A673 (cell line): ENCODE data around the gene STAT5B. TPM values are rescaled to one million over a fixed set of nuclear protein-coding genes. Genes with fewer than 3 reads are reported as not detected.
A peak's percentile ranks its signal among the peaks of the same experiment; 100 is the strongest.

Experiments
- Bru-seq: library from RNA; stranded (reverse); fragments of 400-500 nt; gene quantifications from one replicate; lab custom pipeline; 2021; lab: Mats Ljungman, UMichigan
- BruChase-seq, 2 experiments: library from RNA; stranded (reverse); fragments of 400-500 nt; gene quantifications; one replicate each; lab custom pipeline; 2021; lab: Mats Ljungman, UMichigan
- BruUV-seq: library from RNA; stranded (reverse); fragments of 400-500 nt; replicated peaks from 2 replicates; lab custom pipeline; 2021; lab: Mats Ljungman, UMichigan
- CTCF ChIA-PET: fragments of 300-600 bp; sonication (Branson Sonifier 250); formaldehyde crosslinking; loops from one replicate; lab custom pipeline; 2022; ENCODE audit warnings: antibody characterized with exemption; lab: Charles Lee
- POLR2A ChIA-PET: fragments of 300-600 bp; sonication (Branson Sonifier 250); formaldehyde crosslinking; loops from one replicate; lab custom pipeline; 2022; ENCODE audit warnings: antibody characterized with exemption; ENCODE audit not compliant: low non-redundant PET; lab: Charles Lee
- DNase-seq: peaks from one replicate; pipeline ENCODE4 v3.0.0-alpha.2; 2015; ENCODE audit warnings: low spot score
- H3K27ac ChIP-seq: fragments of 200-600 bp; sonication (generic); 2 replicates; pipeline ENCODE4 v1.5.1; 2016; ENCODE audit warnings: mixed run types, low read depth, mild to moderate bottlenecking, mixed read lengths, antibody characterized with exemption, low read length; ENCODE audit not compliant: poor library complexity, severe bottlenecking
- H3K27me3 ChIP-seq: fragments of 200-600 bp; sonication (generic); replicated peaks from 2 replicates; pipeline ENCODE4 v1.6.1; 2017; ENCODE audit warnings: mixed run types, low read depth, mild to moderate bottlenecking, mixed read lengths, antibody characterized with exemption, low read length; ENCODE audit not compliant: insufficient read depth, poor library complexity
- H3K36me3 ChIP-seq: fragments of 200-600 bp; sonication (generic); 2 replicates; pipeline ENCODE4 v1.6.1; 2016; ENCODE audit warnings: mixed run types, mild to moderate bottlenecking, mixed read lengths, antibody characterized with exemption, low read length; ENCODE audit not compliant: insufficient read depth, poor library complexity, severe bottlenecking
- H3K4me1 ChIP-seq: fragments of 200-600 bp; sonication (generic); 2 replicates; pipeline ENCODE4 v1.6.1; 2017; ENCODE audit warnings: mixed run types, mild to moderate bottlenecking, mixed read lengths, antibody characterized with exemption, low read length; ENCODE audit not compliant: insufficient read depth, poor library complexity, severe bottlenecking
- H3K4me3 ChIP-seq: fragments of 200-600 bp; sonication (generic); 2 replicates; pipeline ENCODE4 v1.5.1; 2016; ENCODE audit warnings: low read depth, mixed run types, mild to moderate bottlenecking, mixed read lengths, low read length; ENCODE audit not compliant: poor library complexity, severe bottlenecking
- H3K9me3 ChIP-seq: fragments of 200-600 bp; sonication (generic); 2 replicates; pipeline ENCODE4 v1.6.1; 2016; ENCODE audit warnings: mixed run types, low read depth, mild to moderate bottlenecking, mixed read lengths, antibody characterized with exemption, low read length; ENCODE audit not compliant: poor library complexity, severe bottlenecking
- EZH2 ChIP-seq: fragments of 200-600 bp; sonication (generic); IDR thresholded peaks from 2 replicates; pipeline ENCODE4 v1.6.1; 2017; ENCODE audit warnings: borderline replicate concordance, low read depth, mild to moderate bottlenecking, mixed read lengths, antibody characterized with exemption, low read length; ENCODE audit not compliant: poor library complexity, severe bottlenecking
- intact Hi-C: fragments of 100-400 bp; cut with micrococcal nuclease; formaldehyde crosslinking; loops from one replicate; pipeline ENCODE4 v1.10.0; 2022; ENCODE audit not compliant: unreplicated experiment
- long read RNA-seq: library from polyadenylated mRNA; stranded (forward); transcript quantifications from one replicate; pipeline ENCODE4 v2.0.0, GENCODE V29; 2022
- total RNA-seq: library from RNA; stranded (reverse); gene quantifications from 2 replicates; pipeline ENCODE4 v1.2.3, GENCODE V29; 2021
- TF ChIP-seq, protein P1 (sequence below): fragments of 300-800, 200-600 bp; sonication (generic); conservative IDR thresholded peaks from 2 replicates; pipeline ENCODE4 v1.5.1; 2017; ENCODE audit warnings: low read depth, mild to moderate bottlenecking, antibody characterized with exemption, low read length, moderate library complexity, mixed read lengths

Gene STAT5B
- total RNA-seq (11.2 and 14.9 TPM in 2 replicates), Bru-seq, nascent RNA (percentile 47 among the genes with signal in this experiment), BruChase-seq, experiment 1, labeled RNA remaining after a 2-hour chase (percentile 51 among the genes with signal in this experiment), BruChase-seq, experiment 2, labeled RNA remaining after a 6-hour chase (percentile 55 among the genes with signal in this experiment)
- long read RNA-seq, full-length matches to known transcripts, result 4 of 12 reads
- long read RNA-seq, partial matches to known transcripts, result 6 of 12 reads
- long read RNA-seq, other reads (novel, unspliced or antisense), result 2 of 12 reads

DNA sequence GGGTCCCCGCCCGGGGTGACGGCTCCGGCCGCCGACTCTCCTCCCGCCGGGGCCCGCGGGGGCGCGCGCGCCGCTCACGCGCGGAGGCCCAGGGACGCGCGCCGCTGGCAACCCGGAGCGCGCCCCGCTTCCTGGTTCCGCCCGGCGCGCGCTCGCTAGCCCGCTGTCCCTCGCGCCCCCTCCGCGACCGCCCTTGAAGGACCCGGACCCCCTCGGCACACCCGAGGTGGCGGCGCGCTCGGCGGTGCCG, at the start of gene STAT5B:
TSS of gene STAT5B (minus strand) at position 33 of the 250 bp plus-strand sequence. CDS start 44,264 bp downstream, outside the sequence.
- intact Hi-C loops, result no loop called here
- POLR2A ChIA-PET, result interaction anchor here (0.6 kb wide), 1 partner anchor 533 kb away, joined by 4 read pairs; no protein-coding TSS in a partner anchor
- DNase-seq, result peak; percentile 56
- CTCF ChIA-PET, result no interaction called here
- Histone ChIP-seq H3K4me3 (peak within 1 kb of the TSS; percentile 59), H3K27ac (peak within 1 kb of the TSS; percentile 50), H3K36me3 (no peaks in the 10 kb centered on the region), H3K4me1 (peaks cover 8% of the 10 kb centered on the region), H3K27me3 (no peaks in the 10 kb centered on the region), H3K9me3 (no peaks in the 10 kb centered on the region)
- BruUV-seq, result no TSS peak
- TF ChIP-seq, protein P1, sequence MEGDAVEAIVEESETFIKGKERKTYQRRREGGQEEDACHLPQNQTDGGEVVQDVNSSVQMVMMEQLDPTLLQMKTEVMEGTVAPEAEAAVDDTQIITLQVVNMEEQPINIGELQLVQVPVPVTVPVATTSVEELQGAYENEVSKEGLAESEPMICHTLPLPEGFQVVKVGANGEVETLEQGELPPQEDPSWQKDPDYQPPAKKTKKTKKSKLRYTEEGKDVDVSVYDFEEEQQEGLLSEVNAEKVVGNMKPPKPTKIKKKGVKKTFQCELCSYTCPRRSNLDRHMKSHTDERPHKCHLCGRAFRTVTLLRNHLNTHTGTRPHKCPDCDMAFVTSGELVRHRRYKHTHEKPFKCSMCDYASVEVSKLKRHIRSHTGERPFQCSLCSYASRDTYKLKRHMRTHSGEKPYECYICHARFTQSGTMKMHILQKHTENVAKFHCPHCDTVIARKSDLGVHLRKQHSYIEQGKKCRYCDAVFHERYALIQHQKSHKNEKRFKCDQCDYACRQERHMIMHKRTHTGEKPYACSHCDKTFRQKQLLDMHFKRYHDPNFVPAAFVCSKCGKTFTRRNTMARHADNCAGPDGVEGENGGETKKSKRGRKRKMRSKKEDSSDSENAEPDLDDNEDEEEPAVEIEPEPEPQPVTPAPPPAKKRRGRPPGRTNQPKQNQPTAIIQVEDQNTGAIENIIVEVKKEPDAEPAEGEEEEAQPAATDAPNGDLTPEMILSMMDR, result no peak
- TF ChIP-seq EZH2, result no peak

DNA sequence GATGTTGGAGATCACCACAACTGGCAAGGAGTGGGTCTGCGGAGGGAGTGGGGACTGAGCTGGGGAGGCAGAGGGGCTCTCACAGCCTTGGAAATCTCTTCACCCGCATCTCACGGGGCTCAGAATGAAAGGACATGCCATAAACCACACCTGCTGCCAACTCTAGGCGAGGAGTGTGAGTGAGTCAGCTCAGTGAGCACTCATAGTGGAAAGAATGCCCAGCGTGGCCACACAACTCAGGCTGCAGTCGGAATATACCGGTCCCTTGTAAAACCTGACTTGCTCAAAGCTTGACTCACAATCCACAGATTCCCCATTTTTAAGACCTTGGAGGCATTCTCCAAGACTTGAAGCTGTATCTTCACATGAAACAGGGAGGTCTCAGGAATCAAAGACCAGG, 48.8 kb upstream of the STAT5B start:
- H3K36me3 ChIP-seq, result peaks cover 14% of the 10 kb centered on the region
- intact Hi-C loops, result no loop called here
- CTCF ChIA-PET, result no interaction called here

DNA sequence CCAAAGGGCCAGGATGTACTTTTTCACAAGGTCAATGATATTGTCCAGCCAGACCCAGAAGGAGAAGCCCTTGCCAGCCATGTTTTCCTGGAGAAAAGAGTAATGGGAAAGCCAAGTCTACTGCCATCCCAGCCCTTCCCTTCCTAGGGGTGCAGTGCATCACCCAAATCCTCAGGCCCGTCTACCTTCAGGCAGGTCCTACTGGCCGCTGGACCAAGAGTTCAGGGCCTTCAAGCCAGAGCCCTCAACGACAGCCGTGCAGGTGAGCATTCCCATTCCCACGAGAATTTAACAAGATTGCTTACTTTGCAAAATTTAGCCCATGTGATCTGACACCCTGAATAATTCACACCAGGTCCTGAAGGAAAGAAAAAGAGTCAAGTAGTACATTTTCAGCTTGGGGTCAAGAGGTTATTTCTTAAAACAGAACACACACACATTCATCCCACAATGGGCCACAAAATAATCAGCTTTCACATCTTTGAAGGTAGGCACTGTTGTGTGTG, 47.1 kb upstream of the STAT5B start:
- no peak overlapping the region for H3K27ac ChIP-seq
- ChIA-PET POLR2A (no interaction called here), CTCF (interaction anchor here (0.7 to 1.8 kb wide), 2 partner anchors 83 to 84 kb away, joined by 3 to 5 read pairs; no protein-coding TSS in a partner anchor)
- H3K4me1 ChIP-seq, result no peaks in the 10 kb centered on the region
- no peaks in the 10 kb centered on the region for H3K9me3 ChIP-seq
- no peak overlapping the region for H3K4me3 ChIP-seq
- no TSS peak for BruUV-seq
- DNase-seq, result no peak
- no peaks in the 10 kb centered on the region for H3K27me3 ChIP-seq
- intact Hi-C loops, result loop anchor here (2.0 kb wide), 1 partner anchor 83 kb away; no protein-coding TSS in a partner anchor
- H3K36me3 ChIP-seq, result peaks cover 11% of the 10 kb centered on the region
- no peak for TF ChIP-seq EZH2
- TF ChIP-seq, protein P1, result no peak

More for the DNA sequence above, 48.8 kb upstream of the STAT5B start:
- Histone ChIP-seq H3K27ac (no peak overlapping the region), H3K27me3 (no peaks in the 10 kb centered on the region), H3K4me1 (no peaks in the 10 kb centered on the region), H3K9me3 (no peaks in the 10 kb centered on the region), H3K4me3 (no peak overlapping the region)
- DNase-seq, result no peak
- no peak for TF ChIP-seq EZH2
- TF ChIP-seq, protein P1, result no peak
- BruUV-seq, result no TSS peak
- POLR2A ChIA-PET, result no interaction called here
